Muscle of leg (tissue), 11 donors: ENCODE data around the gene SYCP1. TPM values are rescaled to one million over a fixed set of nuclear protein-coding genes. Genes with fewer than 3 reads are reported as not detected.

ENCODE experiments used
- DNase-seq: peaks from one replicate; pipeline ENCODE4 v3.0.0; 2013
- H3K27ac ChIP-seq: one replicate; pipeline ENCODE4 v1.5.1; 2013; ENCODE audit warnings: mild to moderate bottlenecking, low read length, control low read depth
- H3K27me3 ChIP-seq: one replicate; pipeline ENCODE4 v1.6.1; 2013; ENCODE audit warnings: low read length; ENCODE audit not compliant: control insufficient read depth, insufficient read depth
- H3K36me3 ChIP-seq: one replicate; pipeline ENCODE4 v1.6.1; 2013; ENCODE audit warnings: low read length; ENCODE audit not compliant: control insufficient read depth, insufficient read depth
- H3K4me1 ChIP-seq: one replicate; pipeline ENCODE4 v1.6.1; 2013; ENCODE audit warnings: low read length; ENCODE audit not compliant: control insufficient read depth, insufficient read depth
- H3K4me3 ChIP-seq: one replicate; pipeline ENCODE4 v1.5.1; 2013; ENCODE audit warnings: low read length, control low read depth
- H3K9me3 ChIP-seq: replicated peaks from 2 replicates; pipeline ENCODE4 v1.6.1; 2013; ENCODE audit warnings: low read depth, low read length; ENCODE audit not compliant: control insufficient read depth
- WGBS: methylation state at CpG from one replicate; pipeline ENCODE4 v1.1.5; 2013; ENCODE audit warnings: missing lambda C conversion rate; ENCODE audit not compliant: insufficient coverage; 5-methylcytosine and 5-hydroxymethylcytosine counted together
- polyA plus RNA-seq, 8 donors: library from polyadenylated mRNA; unstranded; fragments of 120-200 nt; gene quantifications; one replicate each; pipeline versions ENCODE4 v1.2.1 to v1.2.3, GENCODE V29; 2013; ENCODE audit warnings: inconsistent platforms in 1 of 8, low replicate concordance in 1 of 8; ENCODE audit not compliant: insufficient read length in 8 of 8, insufficient read depth in 1 of 8
- total RNA-seq: library from RNA; stranded (reverse); fragments of 120-200 nt; gene quantifications from one replicate; pipeline ENCODE4 v1.2.4, GENCODE V29; 2013

Gene SYCP1
- total and polyA plus RNA-seq, 9 donors, result not detected

- Histone ChIP-seq H3K4me3 (no peak overlapping the region), H3K36me3 (no peaks in the 10 kb centered on the region), H3K27me3 (no peaks in the 10 kb centered on the region), H3K27ac (no peak overlapping the region), H3K4me1 (no peaks in the 10 kb centered on the region), H3K9me3 (no peaks in the 10 kb centered on the region)
- 80% methylated on average over 1 of the region's 1 CpG for WGBS
- no peak for DNase-seq
These were observed 101.9 kb downstream of the SYCP1 start for GRCh38 chr1:114956570-114956969.

GRCh38 chr1:114959423-114959822 lies 104.8 kb downstream of the SYCP1 start:
- no peaks in the 10 kb centered on the region for H3K9me3 ChIP-seq
- no peak for DNase-seq
- no peak overlapping the region for H3K27ac ChIP-seq
- no peaks in the 10 kb centered on the region for H3K4me1 ChIP-seq
- no peak overlapping the region for H3K4me3 ChIP-seq
- H3K27me3 ChIP-seq, result no peaks in the 10 kb centered on the region
- no peaks in the 10 kb centered on the region for H3K36me3 ChIP-seq

GRCh38 chr1:114976891-114977290 lies 122.2 kb downstream of the SYCP1 start:
- H3K27ac ChIP-seq, result no peak overlapping the region
- no peaks in the 10 kb centered on the region for H3K36me3 ChIP-seq
- H3K9me3 ChIP-seq, result no peaks in the 10 kb centered on the region
- H3K27me3 ChIP-seq, result no peaks in the 10 kb centered on the region
- WGBS, result no CpG with 5 or more reads among the region's 1 CpG
- H3K4me1 ChIP-seq, result no peaks in the 10 kb centered on the region
- no peak overlapping the region for H3K4me3 ChIP-seq
- DNase-seq, result no peak

GRCh38 chr1:114979278-114979891 lies 124.7 kb downstream of the SYCP1 start:
- Histone ChIP-seq H3K9me3 (no peaks in the 10 kb centered on the region), H3K4me3 (no peak overlapping the region), H3K27me3 (no peaks in the 10 kb centered on the region), H3K36me3 (no peaks in the 10 kb centered on the region), H3K4me1 (no peaks in the 10 kb centered on the region), H3K27ac (no peak overlapping the region)
- WGBS, result no CpG with 5 or more reads among the region's 4 CpGs
- DNase-seq, result peak; percentile 57

DNA sequence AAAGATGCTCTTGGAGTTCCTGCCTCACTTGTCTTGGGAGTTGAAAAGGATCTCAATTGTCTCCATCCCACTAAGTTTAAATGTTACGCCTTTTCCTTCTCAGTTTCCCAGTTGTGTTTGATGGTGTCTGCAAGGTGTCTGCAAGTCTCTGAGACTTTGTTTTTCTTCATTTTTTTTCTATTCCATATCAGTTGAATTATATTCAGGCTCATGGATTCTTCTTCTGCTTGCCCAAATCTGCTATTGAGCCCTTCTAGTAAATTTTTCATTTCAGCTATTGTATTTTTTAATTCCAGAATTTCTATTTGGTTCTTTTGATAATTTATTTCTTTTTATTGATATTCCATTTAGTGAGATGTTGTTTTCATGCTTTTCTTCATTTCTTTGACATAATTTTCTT lies 127.6 kb downstream of the SYCP1 start:
- Histone ChIP-seq H3K27ac (no peak overlapping the region), H3K9me3 (peaks cover 2% of the 10 kb centered on the region), H3K36me3 (no peaks in the 10 kb centered on the region), H3K4me3 (no peak overlapping the region), H3K27me3 (no peaks in the 10 kb centered on the region), H3K4me1 (no peaks in the 10 kb centered on the region)
- WGBS, result no CpG with 5 or more reads among the region's 1 CpG
- DNase-seq, result no peak

- no peak overlapping the region for H3K27ac ChIP-seq
- peaks cover 2% of the 10 kb centered on the region for H3K9me3 ChIP-seq
- no peaks in the 10 kb centered on the region for H3K27me3 ChIP-seq
- DNase-seq, result no peak
- H3K4me3 ChIP-seq, result no peak overlapping the region
- no peaks in the 10 kb centered on the region for H3K4me1 ChIP-seq
- no peaks in the 10 kb centered on the region for H3K36me3 ChIP-seq
These were observed 131.6 kb downstream of the SYCP1 start for GRCh38 chr1:114986286-114986685.

DNA sequence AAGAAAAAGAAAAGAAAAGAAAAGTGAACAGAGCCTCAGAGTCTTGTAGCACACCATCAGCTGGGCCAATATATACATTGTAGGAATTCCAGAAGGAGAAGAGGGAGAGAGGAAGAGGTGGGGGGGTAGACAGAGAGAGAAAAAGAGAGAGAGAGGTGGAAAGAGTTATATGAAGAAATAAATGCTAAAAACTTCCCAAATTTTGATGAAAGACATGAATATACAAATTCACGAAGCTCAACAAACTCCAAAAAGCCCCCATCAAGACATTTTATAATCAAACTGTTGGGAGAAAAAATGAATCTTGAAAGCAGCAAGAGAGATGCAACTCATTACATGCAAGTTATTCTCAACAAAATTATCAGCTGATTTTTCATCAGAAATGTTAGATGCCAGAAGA lies 133.4 kb downstream of the SYCP1 start:
- H3K27ac ChIP-seq, result no peak overlapping the region
- H3K27me3 ChIP-seq, result no peaks in the 10 kb centered on the region
- WGBS, result no CpG with 5 or more reads among the region's 1 CpG
- H3K9me3 ChIP-seq, result peaks cover 2% of the 10 kb centered on the region
- DNase-seq, result no peak
- no peaks in the 10 kb centered on the region for H3K4me1 ChIP-seq
- H3K4me3 ChIP-seq, result no peak overlapping the region
- no peaks in the 10 kb centered on the region for H3K36me3 ChIP-seq

DNA sequence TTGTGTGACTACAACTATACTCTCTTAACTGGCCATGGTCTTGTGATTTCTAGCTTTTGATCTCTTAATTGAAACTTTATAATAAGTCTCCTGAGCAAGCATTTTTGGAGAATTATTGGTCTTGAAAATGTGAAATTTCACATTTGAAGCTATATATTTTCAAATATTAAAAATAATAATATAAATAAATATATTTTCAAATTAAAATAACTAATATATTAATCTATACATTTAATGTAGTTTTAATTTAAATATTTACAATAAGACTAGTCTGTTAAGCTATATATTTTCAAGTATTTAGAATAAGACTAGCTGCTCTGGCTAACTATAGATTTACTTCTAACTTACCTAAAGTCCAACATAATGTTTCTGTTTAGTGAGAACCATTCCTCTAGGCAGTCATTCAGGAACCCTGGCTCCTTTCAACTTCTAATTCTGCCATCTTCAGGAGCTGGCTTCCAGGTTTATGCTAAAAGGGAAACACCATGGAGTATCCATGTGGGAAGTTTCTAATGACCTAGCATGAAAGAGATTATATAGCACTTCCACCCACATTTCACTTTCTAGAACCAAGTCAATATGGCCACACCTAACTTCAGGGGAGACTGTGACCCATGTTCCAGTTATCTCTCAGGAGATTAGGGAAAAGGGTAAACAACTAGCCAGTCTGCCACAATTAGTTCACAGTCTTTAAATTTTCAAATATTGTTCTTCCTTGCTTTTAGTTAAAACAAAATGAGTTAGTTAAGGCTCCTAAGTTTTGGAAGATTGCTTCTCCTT lies 143.0 kb downstream of the SYCP1 start:
- Histone ChIP-seq H3K27me3 (no peaks in the 10 kb centered on the region), H3K36me3 (no peaks in the 10 kb centered on the region), H3K4me3 (no peak overlapping the region), H3K4me1 (no peaks in the 10 kb centered on the region), H3K27ac (no peak overlapping the region), H3K9me3 (no peaks in the 10 kb centered on the region)
- no peak for DNase-seq

- no peaks in the 10 kb centered on the region for H3K27me3 ChIP-seq
- H3K27ac ChIP-seq, result no peak overlapping the region
- no peaks in the 10 kb centered on the region for H3K4me1 ChIP-seq
- DNase-seq, result no peak
- no peaks in the 10 kb centered on the region for H3K36me3 ChIP-seq
- no peak overlapping the region for H3K4me3 ChIP-seq
- WGBS, result no CpG with 5 or more reads among the region's 2 CpGs
- no peaks in the 10 kb centered on the region for H3K9me3 ChIP-seq
These were observed 151.5 kb downstream of the SYCP1 start for GRCh38 chr1:115006191-115006590.

- WGBS, result 100% methylated on average over 1 of the region's 1 CpG
- H3K4me3 ChIP-seq, result no peak overlapping the region
- H3K36me3 ChIP-seq, result no peaks in the 10 kb centered on the region
- H3K27ac ChIP-seq, result no peak overlapping the region
- no peaks in the 10 kb centered on the region for H3K9me3 ChIP-seq
- no peaks in the 10 kb centered on the region for H3K4me1 ChIP-seq
- DNase-seq, result no peak
- H3K27me3 ChIP-seq, result no peaks in the 10 kb centered on the region
These were observed 157.3 kb downstream of the SYCP1 start for GRCh38 chr1:115012006-115012405.

- Histone ChIP-seq H3K4me3 (no peak overlapping the region), H3K4me1 (no peaks in the 10 kb centered on the region), H3K36me3 (no peaks in the 10 kb centered on the region), H3K27me3 (no peaks in the 10 kb centered on the region), H3K9me3 (no peaks in the 10 kb centered on the region), H3K27ac (no peak overlapping the region)
- no peak for DNase-seq
- 33% methylated on average over 1 of the region's 1 CpG for WGBS
These were observed 157.8 kb downstream of the SYCP1 start for GRCh38 chr1:115012434-115012833.
